Measurements from ENCODE around the gene SLC26A2. TPM values are rescaled to one million over a fixed set of nuclear protein-coding genes. Genes with fewer than 3 reads are reported as not detected.

SLC26A2 gene
- total and polyA plus RNA-seq, 2 experiments from 2014 or later = 6.2 to 11.1 TPM

DNA sequence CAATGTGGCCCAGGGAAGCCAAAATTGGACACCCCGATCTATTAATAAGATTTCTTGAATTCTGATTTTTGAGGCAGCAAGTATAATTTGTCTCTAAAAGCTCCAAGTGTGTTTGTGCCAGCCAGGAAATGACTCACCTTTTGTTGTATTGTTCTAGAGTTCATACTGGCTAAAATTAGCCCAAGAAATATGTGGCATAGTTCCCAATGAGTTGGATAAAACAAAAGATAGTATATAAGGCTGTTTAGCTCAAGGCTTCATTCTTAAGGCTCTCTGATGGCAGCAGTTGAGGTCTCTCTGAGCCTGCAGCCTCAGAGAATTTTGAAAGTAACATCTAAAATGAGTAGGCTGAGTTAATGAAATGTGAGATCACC, 61.6 kb downstream of the SLC26A2 start:
- H3K4me3 ChIP-seq = peak overlapping the region; percentile 19; the same call in 1 of the 2 replicates

DNA sequence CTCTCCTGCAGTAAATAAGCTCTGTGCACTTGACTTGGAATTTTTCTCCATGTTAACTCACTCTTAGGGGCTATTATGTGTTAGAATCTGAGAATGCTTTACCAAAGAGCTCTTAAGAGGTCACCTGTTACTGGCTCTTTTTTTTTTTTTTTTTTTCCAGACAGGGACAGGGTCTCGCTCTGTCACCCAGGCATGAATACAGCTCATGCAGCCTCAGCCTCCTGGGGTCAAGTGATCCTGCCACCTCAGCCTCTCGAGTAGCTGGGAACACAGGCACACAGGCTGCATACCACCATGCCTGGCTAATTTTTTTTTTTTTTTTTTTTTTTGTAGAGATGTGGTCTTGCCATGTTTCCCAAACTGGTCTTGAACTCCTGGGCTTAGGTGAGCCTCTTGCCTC, 62.1 kb downstream of the SLC26A2 start:
- peak overlapping the region; percentile 57 for H3K27ac ChIP-seq

More for the DNA sequence above, 61.6 kb downstream of the SLC26A2 start:
- peak; percentile 95 for DNase-seq
- 35 to 42% methylated on average over 1 of the region's 1 CpG for WGBS, 2 experiments (ENCODE audit: low coverage in 1 of 2, low lambda C conversion rate in 2 of 2, missing lambda C conversion rate in 2 of 2)
- Histone ChIP-seq H3F3A (ENCODE audit: insufficient read depth) (peaks cover 58% of the 10 kb centered on the region), H3K27me3 (replicated peaks; ENCODE audit: insufficient read depth) (no peaks in the 10 kb centered on the region), H3K9me2 (ENCODE audit: insufficient read depth) (no peaks in the 10 kb centered on the region), H3K4me2 (ENCODE audit: unreplicated experiment) (peak overlapping the region; percentile 70), H4K20me1 (ENCODE audit: insufficient read depth) (no peaks in the 10 kb centered on the region), H3K27ac (peak overlapping the region; percentile 57), H3K9me3 (ENCODE audit: low read depth) (no peaks in the 10 kb centered on the region), H3K9ac (peak overlapping the region; percentile 10; the same call in 1 of the 2 replicates), H3K79me2 (ENCODE audit: insufficient read depth) (peaks cover 54% of the 10 kb centered on the region), H3K36me3 (ENCODE audit: low read depth) (peaks cover 60% of the 10 kb centered on the region), H3K4me1 (ENCODE audit: insufficient read depth) (peaks cover 36% of the 10 kb centered on the region), H2AFZ (no peak overlapping the region)
- no peak for TF ChIP-seq EZH2phosphoT487 (IDR thresholded peaks at IDR 0.05; ENCODE audit: insufficient read depth, low read depth)
- TF ChIP-seq EZH2 (IDR thresholded peaks at IDR 0.05; ENCODE audit: insufficient read depth, poor library complexity, severe bottlenecking) = no peak
- in situ Hi-C loops (cut with MboI) = no loop called here

DNA sequence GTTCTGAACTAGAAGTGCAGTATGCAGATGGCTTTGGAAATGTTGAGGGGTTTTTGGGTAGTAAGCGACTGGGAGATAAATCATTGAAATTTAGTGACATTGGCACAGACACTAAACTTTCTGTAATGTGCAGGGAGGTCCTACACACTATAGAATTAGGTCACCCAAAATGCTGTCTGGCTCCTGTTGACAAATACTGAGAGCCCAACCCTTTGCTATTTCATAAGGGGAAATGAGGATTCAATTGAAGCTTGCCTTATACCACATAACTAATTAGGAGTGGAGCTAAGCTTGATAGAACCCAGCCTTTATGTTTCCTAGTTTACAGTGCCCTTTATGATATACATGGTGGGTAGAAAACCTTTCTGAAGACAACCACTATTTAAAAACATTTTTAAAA, 62.6 kb downstream of the SLC26A2 start:
- H3K36me3 ChIP-seq (ENCODE audit: low read depth) = peaks cover 60% of the 10 kb centered on the region
- DNase-seq = no peak
- peak overlapping the region; percentile 70 for H3K4me2 ChIP-seq (ENCODE audit: unreplicated experiment)
- H3K4me1 ChIP-seq (ENCODE audit: insufficient read depth) = peaks cover 27% of the 10 kb centered on the region
- H3F3A ChIP-seq (ENCODE audit: insufficient read depth) = peaks cover 50% of the 10 kb centered on the region
- H3K79me2 ChIP-seq (ENCODE audit: insufficient read depth) = peaks cover 44% of the 10 kb centered on the region
- H3K4me3 ChIP-seq = no peak overlapping the region
- H4K20me1 ChIP-seq (ENCODE audit: insufficient read depth) = no peaks in the 10 kb centered on the region
- no peak overlapping the region for H2AFZ ChIP-seq
- no peak for TF ChIP-seq EZH2 (IDR thresholded peaks at IDR 0.05; ENCODE audit: insufficient read depth, poor library complexity, severe bottlenecking)
- no peak for TF ChIP-seq EZH2phosphoT487 (IDR thresholded peaks at IDR 0.05; ENCODE audit: insufficient read depth, low read depth)
- no peak overlapping the region for H3K9ac ChIP-seq
- H3K27ac ChIP-seq = peak overlapping the region; percentile 57
- H3K9me2 ChIP-seq (ENCODE audit: insufficient read depth) = no peaks in the 10 kb centered on the region
- in situ Hi-C loops (cut with MboI) = no loop called here
- H3K27me3 ChIP-seq (replicated peaks; ENCODE audit: insufficient read depth) = no peaks in the 10 kb centered on the region
- no peaks in the 10 kb centered on the region for H3K9me3 ChIP-seq (ENCODE audit: low read depth)
- 96 to 100% methylated on average over 1 of the region's 1 CpG for WGBS, 2 experiments (ENCODE audit: low coverage in 1 of 2, low lambda C conversion rate in 2 of 2, missing lambda C conversion rate in 2 of 2)

More for the DNA sequence above, 62.1 kb downstream of the SLC26A2 start:
- no peaks in the 10 kb centered on the region for H3K9me2 ChIP-seq (ENCODE audit: insufficient read depth)
- H3K9ac ChIP-seq = peak overlapping the region; percentile 10; the same call in 1 of the 2 replicates
- 76 to 83% methylated on average over 2 of the region's 2 CpGs for WGBS, 2 experiments (ENCODE audit: low coverage in 1 of 2, low lambda C conversion rate in 2 of 2, missing lambda C conversion rate in 2 of 2)
- no peak for DNase-seq
- TF ChIP-seq EZH2phosphoT487 (IDR thresholded peaks at IDR 0.05; ENCODE audit: insufficient read depth, low read depth) = no peak
- TF ChIP-seq EZH2 (IDR thresholded peaks at IDR 0.05; ENCODE audit: insufficient read depth, poor library complexity, severe bottlenecking) = no peak
- peaks cover 49% of the 10 kb centered on the region for H3K79me2 ChIP-seq (ENCODE audit: insufficient read depth)
- peaks cover 31% of the 10 kb centered on the region for H3K4me1 ChIP-seq (ENCODE audit: insufficient read depth)
- no peaks in the 10 kb centered on the region for H4K20me1 ChIP-seq (ENCODE audit: insufficient read depth)
- in situ Hi-C loops (cut with MboI) = no loop called here
- H3F3A ChIP-seq (ENCODE audit: insufficient read depth) = peaks cover 53% of the 10 kb centered on the region
- no peak overlapping the region for H2AFZ ChIP-seq
- peak overlapping the region; percentile 70 for H3K4me2 ChIP-seq (ENCODE audit: unreplicated experiment)
- peaks cover 59% of the 10 kb centered on the region for H3K36me3 ChIP-seq (ENCODE audit: low read depth)
- H3K4me3 ChIP-seq = peak overlapping the region; percentile 19; the same call in 1 of the 2 replicates
- no peaks in the 10 kb centered on the region for H3K9me3 ChIP-seq (ENCODE audit: low read depth)
- no peaks in the 10 kb centered on the region for H3K27me3 ChIP-seq (replicated peaks; ENCODE audit: insufficient read depth)

DNA sequence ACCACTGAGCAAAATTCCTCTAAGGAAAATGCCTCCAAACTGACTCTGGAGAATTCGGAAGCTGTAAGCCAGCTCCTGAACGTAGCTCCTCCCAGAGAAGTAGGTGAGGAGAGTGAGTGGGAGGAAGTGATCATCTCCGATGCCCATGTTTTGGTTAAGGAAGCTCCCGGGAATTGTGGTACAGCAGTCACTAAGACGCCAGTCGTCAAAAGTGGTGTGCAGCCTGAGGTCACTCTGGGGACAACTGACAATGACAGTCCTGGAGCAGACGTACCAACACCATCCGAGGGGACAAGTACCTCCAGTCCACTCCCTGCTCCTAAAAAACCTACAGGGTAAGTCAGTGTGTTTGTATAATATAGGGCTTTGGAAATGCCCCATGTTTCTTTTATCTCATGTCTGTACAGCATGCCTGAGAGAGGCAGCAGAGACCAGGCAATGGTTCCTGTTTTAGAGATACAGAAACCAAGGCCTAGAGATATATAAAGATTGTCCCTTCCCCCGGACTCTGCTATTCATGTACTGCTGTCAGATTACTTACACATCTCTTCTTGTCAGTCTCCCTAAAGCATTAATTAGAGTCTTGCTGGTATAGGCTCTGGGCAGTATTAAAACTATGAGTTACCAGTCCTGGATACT, 63.9 kb downstream of the SLC26A2 start:
- 83 to 84% methylated on average over 9 of the region's 9 CpGs for WGBS, 2 experiments (ENCODE audit: low coverage in 1 of 2, low lambda C conversion rate in 2 of 2, missing lambda C conversion rate in 2 of 2)
- Histone ChIP-seq H3K79me2 (ENCODE audit: insufficient read depth) (peaks cover 40% of the 10 kb centered on the region), H3K4me2 (ENCODE audit: unreplicated experiment) (no peak overlapping the region), H3K9ac (no peak overlapping the region), H4K20me1 (ENCODE audit: insufficient read depth) (no peaks in the 10 kb centered on the region), H3K4me1 (ENCODE audit: insufficient read depth) (peaks cover 27% of the 10 kb centered on the region), H3K4me3 (no peak overlapping the region), H2AFZ (no peak overlapping the region), H3K36me3 (ENCODE audit: low read depth) (peaks cover 55% of the 10 kb centered on the region), H3K27ac (no peak overlapping the region), H3K27me3 (replicated peaks; ENCODE audit: insufficient read depth) (no peaks in the 10 kb centered on the region), H3K9me2 (ENCODE audit: insufficient read depth) (no peaks in the 10 kb centered on the region), H3K9me3 (ENCODE audit: low read depth) (no peaks in the 10 kb centered on the region), H3F3A (ENCODE audit: insufficient read depth) (peaks cover 41% of the 10 kb centered on the region)
- DNase-seq = no peak
- TF ChIP-seq EZH2phosphoT487 (IDR thresholded peaks at IDR 0.05; ENCODE audit: insufficient read depth, low read depth) = no peak
- TF ChIP-seq EZH2 (IDR thresholded peaks at IDR 0.05; ENCODE audit: insufficient read depth, poor library complexity, severe bottlenecking) = no peak
- in situ Hi-C loops (cut with MboI) = no loop called here

Measured in GM23248 (cell line).